ENCODE measurements around the gene ZNF304. TPM values are rescaled to one million over a fixed set of nuclear protein-coding genes. Genes with fewer than 3 reads are reported as not detected.

Gene ZNF304
- total RNA-seq, 4 donors from 2014 or later: 7.1 to 12.4 (median 8.5) TPM

DNA sequence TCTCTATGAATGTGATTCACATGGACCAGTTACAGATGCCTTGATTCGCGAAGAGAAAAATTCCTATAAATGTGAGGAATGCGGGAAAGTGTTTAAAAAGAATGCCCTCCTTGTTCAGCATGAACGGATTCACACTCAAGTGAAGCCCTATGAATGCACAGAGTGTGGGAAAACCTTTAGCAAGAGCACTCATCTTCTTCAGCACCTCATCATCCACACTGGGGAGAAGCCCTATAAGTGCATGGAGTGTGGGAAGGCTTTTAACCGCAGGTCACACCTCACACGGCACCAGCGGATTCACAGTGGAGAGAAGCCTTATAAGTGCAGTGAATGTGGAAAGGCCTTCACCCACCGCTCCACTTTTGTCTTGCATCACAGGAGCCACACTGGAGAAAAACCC, 23.1 kb upstream of the ZNF304 start:
- H3K4me1 ChIP-seq: no peaks in the 10 kb centered on the region

GRCh38 chr19:57334191-57334590, 16.9 kb upstream of the ZNF304 start:
- 86% methylated on average over 4 of the region's 4 CpGs for WGBS
- no peaks in the 10 kb centered on the region for H3K27me3 ChIP-seq
- intact Hi-C loops (cut with DNase I): no loop called here
- DNase-seq (ENCODE audit: extremely low spot score): no peak
- no peak overlapping the region for H3K27ac ChIP-seq (replicated peaks in 1 of 4)
- H3K9me3 ChIP-seq: peaks cover 0 to 15% (median 2%) of the 10 kb centered on the region in 4 donors
- no peak for TF ChIP-seq POLR2A (IDR thresholded peaks at IDR 0.05; ENCODE audit: low read depth)
- TF ChIP-seq POLR2AphosphoS5 (IDR thresholded peaks at IDR 0.05): no peak
- TF ChIP-seq, protein P1, sequence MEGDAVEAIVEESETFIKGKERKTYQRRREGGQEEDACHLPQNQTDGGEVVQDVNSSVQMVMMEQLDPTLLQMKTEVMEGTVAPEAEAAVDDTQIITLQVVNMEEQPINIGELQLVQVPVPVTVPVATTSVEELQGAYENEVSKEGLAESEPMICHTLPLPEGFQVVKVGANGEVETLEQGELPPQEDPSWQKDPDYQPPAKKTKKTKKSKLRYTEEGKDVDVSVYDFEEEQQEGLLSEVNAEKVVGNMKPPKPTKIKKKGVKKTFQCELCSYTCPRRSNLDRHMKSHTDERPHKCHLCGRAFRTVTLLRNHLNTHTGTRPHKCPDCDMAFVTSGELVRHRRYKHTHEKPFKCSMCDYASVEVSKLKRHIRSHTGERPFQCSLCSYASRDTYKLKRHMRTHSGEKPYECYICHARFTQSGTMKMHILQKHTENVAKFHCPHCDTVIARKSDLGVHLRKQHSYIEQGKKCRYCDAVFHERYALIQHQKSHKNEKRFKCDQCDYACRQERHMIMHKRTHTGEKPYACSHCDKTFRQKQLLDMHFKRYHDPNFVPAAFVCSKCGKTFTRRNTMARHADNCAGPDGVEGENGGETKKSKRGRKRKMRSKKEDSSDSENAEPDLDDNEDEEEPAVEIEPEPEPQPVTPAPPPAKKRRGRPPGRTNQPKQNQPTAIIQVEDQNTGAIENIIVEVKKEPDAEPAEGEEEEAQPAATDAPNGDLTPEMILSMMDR (IDR thresholded peaks at IDR 0.05): no peak
- no peak for TF ChIP-seq EP300 (IDR thresholded peaks at IDR 0.05)
- H3K36me3 ChIP-seq: peaks cover 4 to 24% (median 9%) of the 10 kb centered on the region in 4 donors
- H3K4me3 ChIP-seq: no peak overlapping the region
- H3K4me1 ChIP-seq: peaks cover 5 to 12% (median 7%) of the 10 kb centered on the region in 4 donors

More for the DNA sequence above, 23.1 kb upstream of the ZNF304 start:
- H3K9me3 ChIP-seq: peaks cover 0 to 75% (median 30%) of the 10 kb centered on the region in 4 donors
- TF ChIP-seq, protein P1 (IDR thresholded peaks at IDR 0.05): no peak
- TF ChIP-seq POLR2AphosphoS5 (IDR thresholded peaks at IDR 0.05): no peak
- TF ChIP-seq POLR2A (IDR thresholded peaks at IDR 0.05; ENCODE audit: low read depth): no peak
- TF ChIP-seq EP300 (IDR thresholded peaks at IDR 0.05): no peak
- intact Hi-C loops (cut with DNase I): no loop called here
- no peaks in the 10 kb centered on the region for H3K27me3 ChIP-seq
- 91% methylated on average over 8 of the region's 8 CpGs for WGBS
- H3K36me3 ChIP-seq: peaks cover 61 to 85% (median 69%) of the 10 kb centered on the region in 4 donors
- no peak overlapping the region for H3K4me3 ChIP-seq
- no peak overlapping the region for H3K27ac ChIP-seq (replicated peaks in 1 of 4)
- no peak for DNase-seq (ENCODE audit: extremely low spot score)

DNA sequence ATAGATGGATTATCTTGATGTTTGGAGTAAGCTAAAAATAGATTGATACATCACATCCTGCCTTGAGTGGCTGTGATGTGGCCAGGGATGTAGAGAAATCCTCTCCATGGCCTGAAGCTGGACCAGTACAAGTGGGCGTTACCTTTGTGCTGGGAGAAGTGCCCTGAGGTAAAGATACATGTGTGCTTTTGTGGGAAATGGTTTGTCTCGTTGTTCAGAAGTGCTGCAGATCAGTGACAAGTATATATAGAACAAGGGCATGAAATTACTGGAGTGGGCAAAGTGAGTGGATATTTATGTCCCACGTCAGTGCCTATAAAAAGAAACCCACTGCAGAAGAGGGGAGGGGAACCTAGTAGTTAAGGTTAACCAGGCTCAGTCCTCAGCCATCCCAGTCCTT, 12.2 kb upstream of the ZNF304 start:
- intact Hi-C loops (cut with DNase I): no loop called here
- Histone ChIP-seq H3K4me1 (peaks cover 5 to 14% (median 12%) of the 10 kb centered on the region in 4 donors), H3K9me3 (no peaks in the 10 kb centered on the region), H3K4me3 (no peak overlapping the region), H3K27me3 (no peaks in the 10 kb centered on the region), H3K36me3 (peaks cover 0 to 3% (median 0%) of the 10 kb centered on the region in 4 donors), H3K27ac (replicated peaks in 1 of 4) (no peak overlapping the region)
- WGBS: 31% methylated on average over 3 of the region's 3 CpGs
- DNase-seq (ENCODE audit: extremely low spot score): no peak
- TF ChIP-seq POLR2A (IDR thresholded peaks at IDR 0.05; ENCODE audit: low read depth) (no peak), EP300 (IDR thresholded peaks at IDR 0.05) (no peak), POLR2AphosphoS5 (IDR thresholded peaks at IDR 0.05) (no peak)
- TF ChIP-seq, protein P1 (IDR thresholded peaks at IDR 0.05): no peak

- Histone ChIP-seq H3K4me3 (no peak overlapping the region), H3K36me3 (no peaks in the 10 kb centered on the region), H3K27me3 (no peaks in the 10 kb centered on the region), H3K4me1 (peaks cover 5 to 14% (median 12%) of the 10 kb centered on the region in 4 donors), H3K9me3 (no peaks in the 10 kb centered on the region), H3K27ac (replicated peaks in 1 of 4) (no peak overlapping the region)
- TF ChIP-seq EP300 (IDR thresholded peaks at IDR 0.05) (no peak), POLR2AphosphoS5 (IDR thresholded peaks at IDR 0.05) (no peak), POLR2A (IDR thresholded peaks at IDR 0.05; ENCODE audit: low read depth) (no peak)
- TF ChIP-seq, protein P1 (IDR thresholded peaks at IDR 0.05): no peak
- 77% methylated on average over 6 of the region's 6 CpGs for WGBS
- intact Hi-C loops (cut with DNase I): no loop called here
- DNase-seq (ENCODE audit: extremely low spot score): no peak
These were observed 8.5 kb upstream of the ZNF304 start for GRCh38 chr19:57342582-57342981.

DNA sequence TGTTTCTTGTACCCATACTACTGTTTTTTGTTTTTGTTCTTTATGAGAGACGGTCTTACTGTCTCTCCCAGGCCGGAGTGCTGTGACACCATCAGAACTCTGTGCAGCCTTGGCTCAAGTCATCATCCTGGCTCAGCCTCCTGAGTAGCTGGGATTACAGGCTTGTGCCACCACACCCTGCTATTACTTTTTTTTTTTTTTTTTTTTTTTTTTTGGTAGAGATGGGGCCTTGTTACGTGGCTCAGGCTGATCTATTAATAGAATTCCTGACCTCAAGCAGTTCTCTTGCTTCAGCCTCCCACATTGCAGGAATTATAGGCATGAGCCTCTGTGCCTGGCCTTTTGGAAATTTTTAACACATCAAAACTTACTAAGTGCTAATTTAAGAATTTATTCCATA, 2.9 kb upstream of the ZNF304 start:
- intact Hi-C loops (cut with DNase I): no loop called here
- Histone ChIP-seq H3K27me3 (no peaks in the 10 kb centered on the region), H3K27ac (replicated peaks in 1 of 4) (no peak overlapping the region), H3K36me3 (peaks cover 2 to 4% (median 3%) of the 10 kb centered on the region in 4 donors), H3K4me3 (no peak overlapping the region), H3K9me3 (peaks cover 0 to under 1% (median 0%) of the 10 kb centered on the region in 4 donors), H3K4me1 (peaks cover 11 to 24% (median 19%) of the 10 kb centered on the region in 4 donors)
- 55% methylated on average over 3 of the region's 3 CpGs for WGBS
- no peak for DNase-seq (ENCODE audit: extremely low spot score)
- TF ChIP-seq, protein P1 (IDR thresholded peaks at IDR 0.05): no peak
- TF ChIP-seq POLR2A (IDR thresholded peaks at IDR 0.05; ENCODE audit: low read depth): no peak
- TF ChIP-seq EP300 (IDR thresholded peaks at IDR 0.05): no peak
- no peak for TF ChIP-seq POLR2AphosphoS5 (IDR thresholded peaks at IDR 0.05)

All from esophagus muscularis mucosa (tissue), 4 donors.